ENCODE results near the gene P4HA2. TPM values are rescaled to one million over a fixed set of nuclear protein-coding genes. Genes with fewer than 3 reads are reported as not detected.

The P4HA2 gene
- total and polyA plus RNA-seq, 2 of the 8 experiments (the other 6 are each of a cell fraction or from before 2014, with no cell fraction given) = 7.4 to 9.3 TPM

DNA sequence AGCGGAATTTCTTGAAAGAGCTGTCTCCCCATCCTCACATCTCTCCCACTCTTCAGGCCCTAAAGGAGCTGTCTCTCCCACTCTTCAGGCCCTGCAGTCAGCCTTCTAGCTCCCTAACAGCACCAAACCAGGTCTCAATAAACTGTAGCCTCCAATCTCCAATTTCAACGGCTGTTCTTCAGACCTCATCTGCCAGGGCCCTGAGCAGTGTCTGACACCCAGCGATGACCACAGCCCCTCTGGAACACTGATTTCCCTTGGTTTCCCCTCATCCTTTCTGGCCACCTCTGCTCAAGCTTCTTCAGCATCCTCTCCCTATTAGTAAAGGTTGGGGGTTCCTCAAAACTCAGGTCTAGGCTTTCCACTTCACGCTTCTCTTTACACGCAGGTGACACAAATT, 1.6 kb upstream of the P4HA2 start:
- Histone ChIP-seq H3K4me1 (replicated peaks in 1 of 4; ENCODE audit: control insufficient read depth in 3 of 4, insufficient read depth in 4 of 4, low read length in 3 of 4) (peaks cover 0 to 7% (median 5%) of the 10 kb centered on the region in 4 experiments; a peak in 4 of 7 replicates), H2AK5ac (ENCODE audit: low read depth, low read length) (no peak overlapping the region), H3K27me3 (replicated peaks in 1 of 4; ENCODE audit: control insufficient read depth in 3 of 4, extremely low read depth in 1 of 4, insufficient read depth in 3 of 4, low read length in 3 of 4) (peaks cover 3 to 22% (median 20%) of the 10 kb centered on the region in 4 experiments), H4K91ac (replicated peaks; ENCODE audit: insufficient read length, low read length) (no peak overlapping the region), H3K4ac (replicated peaks; ENCODE audit: insufficient read length, low read depth, low read length) (no peak overlapping the region), H3K14ac (ENCODE audit: insufficient read length) (no peak overlapping the region), H4K8ac (ENCODE audit: extremely low read depth, insufficient read depth, low read length) (no peak overlapping the region), H2BK12ac (ENCODE audit: low read depth, low read length) (no peak overlapping the region), H3K79me2 (ENCODE audit: control insufficient read depth in 1 of 2, insufficient read depth in 2 of 2, low read length in 2 of 2) (no peaks in the 10 kb centered on the region), H2BK120ac (replicated peaks; ENCODE audit: low read depth, low read length) (no peak overlapping the region), H4K5ac (ENCODE audit: insufficient read length, low read depth, low read length) (no peak overlapping the region), H2BK5ac (ENCODE audit: low read depth, low read length) (no peak overlapping the region), H3K9ac (replicated peaks in 1 of 4; ENCODE audit: extremely low read depth in 1 of 4, low read depth in 3 of 4, low read length in 3 of 4) (no peak overlapping the region), H3K4me3 (ENCODE audit: extremely low read depth in 1 of 4, insufficient read depth in 2 of 4, low read depth in 3 of 4, low read length in 4 of 4) (no peak overlapping the region), H3K4me2 (ENCODE audit: insufficient read depth in 1 of 2, low read depth in 2 of 2, low read length in 2 of 2) (no peak overlapping the region), H2BK15ac (ENCODE audit: low read length) (no peak overlapping the region), H3K9me3 (ENCODE audit: insufficient read depth in 2 of 2, low read depth in 1 of 2, low read length in 1 of 2) (no peaks in the 10 kb centered on the region), H3K56ac (replicated peaks; ENCODE audit: insufficient read length, low read depth, low read length) (no peak overlapping the region), H3K27ac (ENCODE audit: low read depth, low read length) (no peak overlapping the region), H2BK20ac (ENCODE audit: low read length) (no peak overlapping the region), H4K20me1 (replicated peaks in 1 of 2; ENCODE audit: control insufficient read depth in 1 of 2, insufficient read depth in 2 of 2, low read length in 2 of 2) (no peaks in the 10 kb centered on the region), H2AFZ (ENCODE audit: low read length) (no peak overlapping the region), H3K79me1 (ENCODE audit: low read depth, low read length) (no peaks in the 10 kb centered on the region), H3K36me3 (ENCODE audit: control insufficient read depth in 2 of 4, insufficient read depth in 4 of 4, low read length in 3 of 4) (no peaks in the 10 kb centered on the region), H3K23ac (ENCODE audit: insufficient read length) (no peak overlapping the region), H3K23me2 (ENCODE audit: low read depth, low read length) (peaks cover 5% of the 10 kb centered on the region), H3K18ac (ENCODE audit: extremely low read depth, low read length) (no peak overlapping the region)
- ChIA-PET POLR2A (ENCODE audit: partially characterized antibody) (interaction anchor here (3.3 kb wide), 1 partner anchor 9 kb away, joined by 11 read pairs; no protein-coding TSS in a partner anchor), CTCF (ENCODE audit: partially characterized antibody) (interaction anchor here (1.0 to 4.3 kb wide), 5 partner anchors 9 to 272 kb away, joined by 3 to 39 read pairs (median 4); no protein-coding TSS in a partner anchor)
- DNase-seq (ENCODE audit: low read depth in 1 of 2, low spot score in 2 of 2) (no peak), FAIRE-seq (no peak)
- TF ChIP-seq GABPA (IDR thresholded peaks at IDR 0.05; ENCODE audit: borderline replicate concordance, insufficient read depth, low read length) (no peak), CBX5 (IDR thresholded peaks at IDR 0.05; ENCODE audit: low read depth, low read length) (no peak), RAD21 (IDR thresholded peaks at IDR 0.05 in 1 of 2, conservative IDR thresholded peaks at IDR 0.05 in 1 of 2; ENCODE audit: low read depth in 2 of 2, low read length in 2 of 2) (no peak)
- WGBS, 2 experiments (ENCODE audit: extremely low coverage in 1 of 2, insufficient coverage in 1 of 2, insufficient read length in 1 of 2, insufficient replicate concordance in 2 of 2, low coverage in 1 of 2, low lambda C conversion rate in 2 of 2, missing lambda C conversion rate in 1 of 2) = 83% methylated on average over 5 of the region's 5 CpGs; no CpG with 5 or more reads in 1 of the 2 experiments

All from H1 (cell line).